NOMO-1 (cell line): ENCODE measurements around the gene RPS6KA4.
A peak's percentile ranks its signal among the peaks of the same experiment; 100 is the strongest.
"Not testable (repeated sequence)": the region's sequence is repeated elsewhere in the genome, so short reads cannot be mapped to it uniquely, and the experiment has no call there.

Experiments
- DNase-seq, 2 experiments: peaks; one replicate each; lab custom pipeline; 2025; ENCODE audit not compliant: unreplicated experiment in 2 of 2; lab: John Stamatoyannopoulos, UW

RPS6KA4 gene

DNA sequence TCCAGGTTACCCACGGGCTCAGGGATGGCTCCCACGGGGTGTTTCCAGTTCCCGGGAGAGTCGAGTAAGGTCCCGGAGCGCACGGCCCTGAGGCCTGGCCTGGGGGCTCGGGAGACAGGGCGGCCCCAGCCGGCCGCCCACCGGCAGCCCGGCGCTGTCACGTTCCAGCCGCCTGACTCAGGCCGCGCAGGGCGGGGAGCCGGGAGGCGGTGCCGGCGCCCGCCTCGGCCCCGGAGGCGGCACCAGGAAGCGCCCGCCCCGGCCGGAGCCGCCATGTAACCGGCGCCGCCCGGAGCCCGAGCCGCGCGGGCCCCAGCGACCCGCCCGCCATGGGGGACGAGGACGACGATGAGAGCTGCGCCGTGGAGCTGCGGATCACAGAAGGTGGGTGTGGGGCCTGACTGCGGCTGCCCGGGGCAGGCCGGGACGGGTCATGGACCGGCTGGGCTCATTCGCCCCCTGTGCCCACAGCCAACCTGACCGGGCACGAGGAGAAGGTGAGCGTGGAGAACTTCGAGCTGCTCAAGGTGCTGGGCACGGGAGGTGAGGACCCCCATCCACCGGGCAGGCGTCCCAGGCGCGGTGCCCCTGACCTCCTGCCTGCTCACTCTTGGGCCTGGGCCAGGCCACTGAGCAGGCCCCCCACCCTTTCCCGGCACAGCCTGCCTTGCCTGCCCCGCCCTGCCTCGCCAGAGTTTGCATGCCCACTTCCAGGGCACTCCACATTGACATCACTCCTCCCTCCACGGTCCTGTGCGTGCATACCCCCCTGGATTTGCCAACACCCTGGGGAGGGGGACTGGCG, at the start of gene RPS6KA4:
TSS of gene RPS6KA4 (plus strand) at position 256 of the 805 bp plus-strand sequence. CDS start at position 330, 74 bp downstream.
- peak; percentile 34 to 54 for DNase-seq

DNA sequence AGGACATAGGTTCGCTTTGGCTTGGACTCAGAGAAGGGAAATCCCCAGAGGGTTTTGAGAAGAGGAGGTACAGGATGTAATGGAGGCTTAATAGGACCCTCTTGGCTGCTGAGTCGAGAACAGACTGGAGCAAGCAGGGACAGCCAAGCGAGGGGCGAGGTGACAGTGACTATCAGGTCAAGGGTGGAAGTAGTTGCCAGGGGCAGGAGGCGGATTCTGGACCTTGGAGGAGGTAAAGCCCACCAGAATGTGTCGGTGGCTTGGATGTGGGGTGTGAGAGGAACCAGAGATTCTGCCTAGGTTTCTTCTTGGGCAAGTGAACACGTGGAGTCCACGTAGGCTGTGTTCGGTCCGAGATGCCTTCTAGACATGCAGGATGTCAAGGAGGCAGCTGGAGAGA, 46.0 kb upstream of the RPS6KA4 start:
- DNase-seq, result no peak

DNA sequence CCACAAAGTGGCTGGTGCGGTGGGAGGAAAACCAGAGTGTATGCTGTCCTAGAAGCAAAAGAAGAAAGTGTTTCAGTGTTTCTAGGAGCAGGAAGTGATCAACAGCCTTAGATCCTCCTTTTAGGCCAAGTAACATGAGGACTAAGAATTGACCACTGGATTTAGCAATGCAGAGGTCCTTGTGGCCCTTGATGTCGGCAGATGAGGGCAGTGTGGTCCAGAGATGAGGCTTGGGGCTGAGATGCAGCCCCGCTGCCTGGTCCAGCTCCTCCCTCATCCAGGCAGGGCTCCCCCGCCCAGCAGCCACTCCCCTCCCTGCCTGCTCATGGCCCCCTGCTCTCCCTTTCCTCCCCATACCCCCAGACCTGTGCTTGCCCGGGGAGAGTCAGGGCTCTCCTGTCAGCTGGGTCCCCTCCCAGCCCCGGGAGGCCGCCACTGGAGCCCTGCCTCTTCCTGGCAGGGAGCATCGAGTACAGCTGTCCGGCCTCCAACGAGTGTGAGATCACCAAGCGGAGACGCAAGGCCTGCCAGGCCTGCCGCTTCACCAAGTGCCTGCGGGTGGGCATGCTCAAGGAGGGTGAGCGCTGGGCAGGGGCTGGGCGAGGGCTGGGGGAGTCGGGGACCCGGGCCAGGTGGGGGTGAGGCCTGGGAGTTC, 45.3 kb upstream of the RPS6KA4 start:
- DNase-seq, result no peak

DNA sequence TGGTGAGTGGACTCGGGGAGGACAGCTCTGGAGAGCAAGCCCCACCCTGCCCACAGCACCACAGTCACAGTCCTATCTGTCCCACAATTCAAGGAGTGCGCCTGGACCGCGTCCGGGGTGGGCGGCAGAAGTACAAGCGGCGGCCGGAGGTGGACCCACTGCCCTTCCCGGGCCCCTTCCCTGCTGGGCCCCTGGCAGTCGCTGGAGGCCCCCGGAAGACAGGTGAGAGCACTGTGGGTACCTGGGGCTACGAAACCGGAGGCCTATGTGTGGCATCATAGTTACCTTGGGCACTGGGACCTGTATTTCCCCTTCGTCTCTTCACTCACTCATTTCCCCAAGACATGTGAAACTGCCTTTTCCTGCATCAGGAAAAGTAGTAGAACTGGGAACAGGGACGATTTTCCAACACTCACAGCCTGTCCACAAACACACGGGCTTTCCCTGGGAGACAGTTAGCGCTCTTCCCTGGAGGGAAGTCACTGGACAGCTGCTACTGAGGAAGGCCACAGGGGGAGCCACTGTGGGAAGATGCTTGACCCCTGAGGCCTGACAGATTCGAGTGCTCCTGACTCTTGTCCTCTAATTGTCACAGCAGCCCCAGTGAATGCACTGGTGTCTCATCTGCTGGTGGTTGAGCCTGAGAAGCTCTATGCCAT, 44.7 kb upstream of the RPS6KA4 start:
- DNase-seq, result no peak

DNA sequence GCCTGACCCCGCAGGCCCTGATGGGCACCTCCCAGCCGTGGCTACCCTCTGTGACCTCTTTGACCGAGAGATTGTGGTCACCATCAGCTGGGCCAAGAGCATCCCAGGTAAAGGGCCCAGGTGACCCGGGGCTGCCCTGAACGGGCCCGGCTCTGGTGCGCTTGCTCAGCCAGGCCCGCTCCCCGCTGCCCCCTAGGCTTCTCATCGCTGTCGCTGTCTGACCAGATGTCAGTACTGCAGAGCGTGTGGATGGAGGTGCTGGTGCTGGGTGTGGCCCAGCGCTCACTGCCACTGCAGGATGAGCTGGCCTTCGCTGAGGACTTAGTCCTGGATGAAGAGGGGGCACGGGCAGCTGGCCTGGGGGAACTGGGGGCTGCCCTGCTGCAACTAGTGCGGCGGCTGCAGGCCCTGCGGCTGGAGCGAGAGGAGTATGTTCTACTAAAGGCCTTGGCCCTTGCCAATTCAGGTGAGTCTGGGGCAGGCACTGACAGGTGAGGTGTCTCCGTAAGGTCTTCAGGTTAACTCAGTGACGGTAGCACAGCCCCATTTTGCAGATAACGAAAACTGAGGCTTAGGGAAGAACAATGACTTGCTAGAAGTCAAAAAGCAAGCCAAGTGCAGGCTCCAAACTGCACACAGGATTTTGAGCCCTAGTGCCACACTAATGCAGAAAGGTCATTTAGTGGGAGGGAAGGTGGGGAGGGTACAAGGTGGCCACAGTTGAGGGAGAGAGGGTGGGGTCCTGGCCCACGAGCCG, 44.0 kb upstream of the RPS6KA4 start:
- DNase-seq, result no peak

DNA sequence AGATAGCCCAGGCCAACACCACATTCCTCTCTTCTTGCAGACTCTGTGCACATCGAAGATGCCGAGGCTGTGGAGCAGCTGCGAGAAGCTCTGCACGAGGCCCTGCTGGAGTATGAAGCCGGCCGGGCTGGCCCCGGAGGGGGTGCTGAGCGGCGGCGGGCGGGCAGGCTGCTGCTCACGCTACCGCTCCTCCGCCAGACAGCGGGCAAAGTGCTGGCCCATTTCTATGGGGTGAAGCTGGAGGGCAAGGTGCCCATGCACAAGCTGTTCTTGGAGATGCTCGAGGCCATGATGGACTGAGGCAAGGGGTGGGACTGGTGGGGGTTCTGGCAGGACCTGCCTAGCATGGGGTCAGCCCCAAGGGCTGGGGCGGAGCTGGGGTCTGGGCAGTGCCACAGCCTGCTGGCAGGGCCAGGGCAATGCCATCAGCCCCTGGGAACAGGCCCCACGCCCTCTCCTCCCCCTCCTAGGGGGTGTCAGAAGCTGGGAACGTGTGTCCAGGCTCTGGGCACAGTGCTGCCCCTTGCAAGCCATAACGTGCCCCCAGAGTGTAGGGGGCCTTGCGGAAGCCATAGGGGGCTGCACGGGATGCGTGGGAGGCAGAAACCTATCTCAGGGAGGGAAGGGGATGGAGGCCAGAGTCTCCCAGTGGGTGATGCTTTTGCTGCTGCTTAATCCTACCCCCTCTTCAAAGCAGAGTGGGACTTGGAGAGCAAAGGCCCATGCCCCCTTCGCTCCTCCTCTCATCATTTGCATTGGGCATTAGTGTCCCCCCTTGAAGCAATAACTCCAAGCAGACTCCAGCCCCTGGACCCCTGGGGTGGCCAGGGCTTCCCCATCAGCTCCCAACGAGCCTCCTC, 43.1 kb upstream of the RPS6KA4 start:
- not testable (repeated sequence) for DNase-seq

DNA sequence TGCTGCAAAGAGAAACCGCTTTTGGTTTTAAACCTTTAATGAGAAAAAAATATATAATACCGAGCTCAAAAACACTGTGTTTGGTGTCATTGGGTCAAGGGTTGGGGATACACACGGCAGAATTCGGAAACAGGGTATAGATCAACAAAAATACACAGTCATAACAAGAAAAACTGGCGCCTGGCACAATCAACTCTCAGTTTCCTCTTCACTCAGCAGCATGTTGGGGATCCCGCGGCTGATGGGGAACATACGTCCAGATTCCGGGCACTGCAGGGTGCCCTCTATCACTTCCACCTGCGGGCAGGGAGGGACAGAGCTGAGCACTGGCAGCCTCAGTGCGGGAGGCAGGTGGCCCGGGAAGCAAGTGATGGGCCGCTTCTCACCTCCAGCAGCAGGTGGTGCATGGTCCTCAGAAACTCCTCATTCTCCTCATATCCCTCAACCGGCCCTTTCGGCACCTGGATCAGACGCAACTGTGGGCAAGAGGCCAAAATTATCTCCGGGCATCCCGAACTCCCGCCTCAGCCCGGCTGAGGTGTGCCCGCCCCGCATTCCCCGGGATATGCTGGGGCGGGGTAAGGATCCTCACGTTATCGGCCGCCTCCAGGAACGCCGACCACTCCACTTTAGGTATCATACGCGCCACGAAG, 42.2 kb upstream of the RPS6KA4 start:
- peak in 1 of 2 experiments; percentile 24 for DNase-seq

DNA sequence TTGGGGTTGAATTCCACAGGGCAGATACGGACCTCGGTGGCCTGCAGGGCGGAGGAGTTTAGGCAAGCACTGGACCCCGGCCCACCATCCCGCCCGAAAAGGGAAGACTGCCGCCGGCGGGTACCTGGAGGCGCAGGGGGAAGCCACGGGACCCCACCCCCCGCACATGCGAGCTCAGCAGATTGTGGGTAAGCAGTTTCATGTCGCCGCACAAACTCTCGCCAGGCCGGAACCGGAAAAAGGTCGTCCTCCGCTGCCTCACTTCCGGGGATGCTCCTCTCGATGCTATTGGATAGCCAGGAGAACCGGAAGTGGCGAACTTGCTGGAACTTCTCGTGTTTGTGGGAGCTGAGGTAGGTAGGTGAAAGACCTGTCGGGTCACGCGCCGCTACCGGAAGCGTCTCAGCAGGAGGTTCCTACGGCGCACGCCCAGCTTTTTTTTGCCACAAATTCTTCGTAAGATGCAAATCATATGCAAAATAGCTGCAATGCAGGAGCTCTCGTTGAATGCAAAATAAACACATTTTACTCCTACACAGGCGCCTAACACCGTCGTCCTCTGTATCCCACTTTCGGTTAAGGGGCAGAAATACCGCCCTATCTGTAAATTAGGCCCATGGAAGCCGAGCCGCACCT, 41.5 kb upstream of the RPS6KA4 start, which contains the start of gene TRMT112:
TSS of gene TRMT112 (minus strand) at position 235 of the 636 bp plus-strand sequence. CDS start at position 202, 33 bp downstream.
- DNase-seq, result peak; percentile 93 to 98

DNA sequence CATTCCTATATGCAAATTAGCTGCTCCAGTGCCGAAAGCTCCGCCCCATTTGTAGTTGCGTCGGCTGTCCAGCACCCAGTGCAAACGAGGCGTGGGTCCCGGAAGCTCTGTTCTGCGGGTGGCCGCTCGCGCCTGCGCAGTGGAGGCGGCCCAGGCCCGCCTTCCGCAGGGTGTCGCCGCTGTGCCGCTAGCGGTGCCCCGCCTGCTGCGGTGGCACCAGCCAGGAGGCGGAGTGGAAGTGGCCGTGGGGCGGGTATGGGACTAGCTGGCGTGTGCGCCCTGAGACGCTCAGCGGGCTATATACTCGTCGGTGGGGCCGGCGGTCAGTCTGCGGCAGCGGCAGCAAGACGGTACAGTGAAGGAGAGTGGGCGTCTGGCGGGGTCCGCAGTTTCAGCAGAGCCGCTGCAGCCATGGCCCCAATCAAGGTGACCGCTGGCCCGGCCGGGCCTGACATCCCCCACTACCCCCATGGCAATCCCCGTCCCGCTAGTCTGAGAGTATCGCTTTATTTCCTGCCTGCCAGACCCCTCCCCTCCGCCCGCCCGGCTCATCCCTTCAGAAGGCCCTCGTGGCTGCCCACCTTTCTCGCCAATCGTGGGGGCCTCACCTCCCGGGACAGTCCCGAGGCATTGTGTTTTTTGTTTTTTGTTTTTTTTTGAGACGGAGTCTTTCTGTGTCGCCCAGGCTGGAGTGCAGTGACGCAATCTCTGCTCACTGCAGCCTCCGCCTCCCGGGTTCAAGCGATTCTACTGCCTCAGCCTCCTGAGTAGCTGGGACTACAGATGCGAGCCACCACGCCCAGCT, 40.8 kb upstream of the RPS6KA4 start, which contains the start of gene PRDX5:
TSS of gene PRDX5 (plus strand) at position 161 of the 805 bp plus-strand sequence. CDS start at position 256, 95 bp downstream.
- DNase-seq, result peak; percentile 98

DNA sequence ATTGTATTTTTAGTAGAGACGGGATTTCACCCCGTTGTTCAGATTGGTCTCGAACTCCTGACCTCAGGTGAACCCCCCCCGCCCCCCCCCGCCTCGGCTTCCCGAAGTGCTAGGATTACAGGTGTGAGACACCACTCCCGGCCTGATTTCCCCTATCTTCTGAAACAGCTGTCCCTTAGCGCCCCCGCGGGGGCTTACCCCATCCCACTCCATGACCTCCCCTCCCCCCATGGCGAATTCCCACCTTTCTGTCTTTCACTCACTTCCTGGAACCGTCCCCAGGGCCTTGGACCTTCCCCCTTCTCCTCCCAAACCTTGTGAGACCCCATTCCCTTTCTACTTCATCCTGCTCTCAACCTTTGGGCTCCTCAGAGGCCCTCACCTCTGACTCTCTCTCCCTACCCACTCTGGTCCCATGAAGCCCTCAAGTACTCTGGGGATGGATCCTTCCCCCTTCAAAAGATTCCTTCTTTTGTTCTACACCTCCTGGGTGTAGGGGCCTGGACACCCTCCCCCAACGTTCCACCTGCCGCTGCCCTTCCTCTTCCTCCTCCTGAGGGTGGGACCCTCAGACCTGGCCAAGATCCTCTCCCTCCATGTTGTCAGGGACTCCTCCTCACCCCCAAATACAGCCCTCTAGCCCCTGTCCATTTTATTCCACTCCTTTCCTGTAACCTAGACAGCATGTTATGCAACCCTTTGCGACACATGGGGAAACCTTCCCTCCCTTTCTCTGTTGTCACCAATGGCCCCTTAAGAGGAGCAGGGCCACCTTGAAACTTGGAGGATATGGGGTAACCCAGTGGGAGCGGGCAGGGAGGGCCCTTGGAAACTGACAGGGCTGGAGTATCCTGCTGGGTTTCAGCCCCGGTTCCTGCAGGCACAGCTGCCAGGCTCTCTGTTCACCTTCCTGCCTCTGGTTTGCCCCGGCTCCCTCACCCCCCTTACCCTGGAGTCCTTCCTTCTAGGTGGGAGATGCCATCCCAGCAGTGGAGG, 39.9 kb upstream of the RPS6KA4 start:
- peak; percentile 26 to 40 for DNase-seq

DNA sequence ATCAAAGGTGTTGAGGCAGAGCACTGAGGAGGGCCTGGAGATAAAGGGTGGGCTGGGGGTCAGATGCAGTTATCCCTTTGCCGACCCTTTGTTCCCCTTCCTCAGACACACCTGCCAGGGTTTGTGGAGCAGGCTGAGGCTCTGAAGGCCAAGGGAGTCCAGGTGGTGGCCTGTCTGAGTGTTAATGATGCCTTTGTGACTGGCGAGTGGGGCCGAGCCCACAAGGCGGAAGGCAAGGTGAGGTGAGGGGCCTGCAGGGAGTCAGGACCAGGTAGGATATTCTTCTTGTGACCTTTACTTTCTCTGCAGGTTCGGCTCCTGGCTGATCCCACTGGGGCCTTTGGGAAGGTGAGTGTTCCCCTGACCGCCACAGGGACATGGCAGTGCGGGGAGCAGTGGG, 38.4 kb upstream of the RPS6KA4 start:
- DNase-seq, result no peak

DNA sequence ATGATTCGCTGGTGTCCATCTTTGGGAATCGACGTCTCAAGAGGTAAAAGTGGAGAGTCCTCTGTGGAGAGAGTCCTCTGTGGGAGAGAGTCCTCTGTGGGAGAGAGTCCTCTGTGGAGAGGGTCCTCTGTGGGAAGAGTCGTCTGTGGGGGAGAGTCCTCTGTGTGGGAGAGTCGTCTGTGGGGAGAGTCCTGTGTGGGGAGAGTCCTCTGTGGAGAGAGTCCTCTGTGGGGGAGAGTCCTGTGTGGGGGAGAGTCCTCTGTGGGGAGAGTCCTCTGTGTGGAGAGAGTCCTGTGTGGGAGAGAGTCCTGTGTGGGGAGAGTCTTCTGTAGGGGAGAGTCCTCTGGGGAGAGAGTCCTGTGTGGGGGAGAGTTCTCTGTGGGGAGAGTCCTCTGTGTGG, 37.9 kb upstream of the RPS6KA4 start:
- no peak for DNase-seq

DNA sequence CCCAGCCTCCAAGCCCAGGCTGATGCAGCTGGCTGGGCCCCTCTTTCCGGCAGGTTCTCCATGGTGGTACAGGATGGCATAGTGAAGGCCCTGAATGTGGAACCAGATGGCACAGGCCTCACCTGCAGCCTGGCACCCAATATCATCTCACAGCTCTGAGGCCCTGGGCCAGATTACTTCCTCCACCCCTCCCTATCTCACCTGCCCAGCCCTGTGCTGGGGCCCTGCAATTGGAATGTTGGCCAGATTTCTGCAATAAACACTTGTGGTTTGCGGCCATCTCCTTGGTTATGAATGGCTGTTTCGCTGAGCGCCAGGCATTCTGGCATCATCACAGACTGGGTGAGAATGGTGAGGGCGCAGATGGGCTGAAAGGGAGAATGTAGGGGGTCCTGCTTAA, 37.4 kb upstream of the RPS6KA4 start:
- no peak for DNase-seq

DNA sequence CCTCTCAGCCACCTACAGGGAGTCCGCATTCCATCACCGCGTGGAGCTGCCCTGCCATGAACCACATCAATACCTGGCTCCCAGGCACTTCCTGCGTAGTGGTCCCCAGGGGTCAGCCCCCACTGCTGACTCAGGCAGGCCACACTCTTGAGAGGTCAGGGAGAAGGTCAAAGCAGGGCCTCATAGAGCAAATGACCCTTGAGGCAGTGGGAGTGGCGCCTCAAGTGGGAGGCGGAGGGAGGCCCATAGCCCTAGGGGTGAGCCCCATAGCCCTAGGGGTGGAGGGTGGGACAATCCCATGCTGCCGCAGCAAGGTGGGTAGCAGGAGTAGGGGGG, 36.1 kb upstream of the RPS6KA4 start:
- no peak for DNase-seq

DNA sequence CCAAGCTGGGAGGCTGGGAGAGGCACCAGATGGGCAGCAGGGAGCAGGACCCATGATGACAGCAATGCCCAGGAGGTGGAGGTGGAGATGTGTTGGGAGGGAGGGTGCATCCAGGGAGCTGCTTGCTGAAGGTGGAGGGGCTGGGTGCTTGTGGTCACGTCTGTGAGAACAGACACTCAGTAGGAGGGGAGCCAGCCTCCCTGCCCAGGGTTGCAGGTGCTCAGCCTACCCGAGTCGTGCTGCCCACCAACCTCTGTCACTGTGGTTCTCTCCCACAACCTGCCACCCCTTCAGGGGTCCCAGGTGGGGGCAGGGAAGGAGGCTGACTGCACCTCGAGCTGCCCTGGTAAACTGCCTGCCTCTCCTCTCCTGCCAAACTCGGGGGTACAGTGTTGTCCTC, 35.6 kb upstream of the RPS6KA4 start:
- no peak for DNase-seq

DNA sequence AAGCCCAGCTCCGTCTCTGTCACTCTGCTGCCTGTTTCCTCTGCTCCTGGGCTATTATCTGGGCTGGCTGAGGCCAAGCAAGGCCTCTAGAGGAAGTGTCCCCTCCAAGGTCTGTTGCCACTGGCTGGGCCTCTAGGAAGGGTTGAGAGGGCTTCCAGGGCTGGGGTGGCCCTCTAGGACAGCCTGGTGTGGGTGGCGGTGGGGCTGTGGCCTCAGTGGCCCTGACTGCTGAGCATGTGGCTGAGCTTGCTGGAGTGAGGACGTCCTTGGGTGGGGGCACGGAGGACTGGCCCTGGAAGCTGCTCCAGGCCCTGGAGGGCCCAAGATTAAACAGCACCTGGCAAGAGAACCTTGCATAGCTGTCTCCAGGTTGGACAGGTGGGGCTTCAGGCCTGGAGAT, 35.0 kb upstream of the RPS6KA4 start:
- not testable (repeated sequence) for DNase-seq
